Immature natural killer cell (primary cell): ENCODE measurements around the gene IFIH1. TPM values are rescaled to one million over a fixed set of nuclear protein-coding genes. Genes with fewer than 3 reads are reported as not detected.

Experiments used
- polyA plus RNA-seq, 3 donors: library from polyadenylated mRNA; unstranded; fragments of 300-500 nt; fragmentation: Illumina TruSeq; gene quantifications; one replicate each; pipeline ENCODE4 v1.2.3, GENCODE V29; 2021

The IFIH1 gene
- polyA plus RNA-seq, 3 donors from 2014 or later: 7.2 to 16.8 (median 9.8) TPM

Other genes with a start within 250 kb of the IFIH1 start
- gene DPP4, start 244.5 kb downstream of the IFIH1 start, polyA plus RNA-seq: 1 to 10 TPM; 2.5 to 6.0 (median 4.3) TPM
- gene GCG, start 166.4 kb downstream of the IFIH1 start, polyA plus RNA-seq: not detected
- not detected for gene FAP, start 75.2 kb downstream of the IFIH1 start, polyA plus RNA-seq
- gene GCA, start 25.4 kb upstream of the IFIH1 start, polyA plus RNA-seq: 10 to 100 TPM in 1 of 3 donors, 1 to 10 TPM in 2; 6.1 to 12.6 (median 9.4) TPM